Measurements from ENCODE around the gene PGRMC2. TPM values are rescaled to one million over a fixed set of nuclear protein-coding genes. Genes with fewer than 3 reads are reported as not detected.
"Not testable (repeated sequence)": the region's sequence is repeated elsewhere in the genome, so short reads cannot be mapped to it uniquely, and the experiment has no call there.

The PGRMC2 gene
- total RNA-seq, 2 experiments from 2014 or later, result 43.8 to 47.0 TPM

GRCh38 chr4:128287871-128288688 lies 467 bp upstream of the PGRMC2 start:
- H3K36me3 Mint-ChIP-seq, result peaks cover 29% of the 10 kb centered on the region
- H3K4me3 Mint-ChIP-seq, result peak overlapping the region; percentile 83
- H3K4me1 Mint-ChIP-seq, result peaks cover 26% of the 10 kb centered on the region
- no peaks in the 10 kb centered on the region for H3K27me3 Mint-ChIP-seq
- H3K27ac Mint-ChIP-seq, result peak overlapping the region; percentile 89
- peaks cover 2% of the 10 kb centered on the region for H3K9me3 Mint-ChIP-seq
- peak; percentile 98 for DNase-seq

- Mint-ChIP-seq H3K27ac (peak overlapping the region; percentile 89), H3K36me3 (peaks cover 34% of the 10 kb centered on the region), H3K4me1 (peaks cover 34% of the 10 kb centered on the region), H3K9me3 (peaks cover 2% of the 10 kb centered on the region), H3K4me3 (peak overlapping the region; percentile 83), H3K27me3 (no peaks in the 10 kb centered on the region)
- DNase-seq, result peak; percentile 4
These were observed 1.0 kb downstream of the PGRMC2 start for GRCh38 chr4:128286474-128287058.

GRCh38 chr4:128285085-128285997 lies 2.3 kb downstream of the PGRMC2 start:
- peaks cover 37% of the 10 kb centered on the region for H3K4me1 Mint-ChIP-seq
- H3K27ac Mint-ChIP-seq, result no peak overlapping the region
- H3K4me3 Mint-ChIP-seq, result peak overlapping the region; percentile 83
- no peak for DNase-seq
- H3K36me3 Mint-ChIP-seq, result peaks cover 41% of the 10 kb centered on the region
- H3K27me3 Mint-ChIP-seq, result no peaks in the 10 kb centered on the region
- H3K9me3 Mint-ChIP-seq, result peaks cover 2% of the 10 kb centered on the region

GRCh38 chr4:128284317-128284716 lies 3.3 kb downstream of the PGRMC2 start:
- no peak for DNase-seq
- H3K36me3 Mint-ChIP-seq, result peaks cover 48% of the 10 kb centered on the region
- no peaks in the 10 kb centered on the region for H3K9me3 Mint-ChIP-seq
- no peaks in the 10 kb centered on the region for H3K27me3 Mint-ChIP-seq
- no peak overlapping the region for H3K4me3 Mint-ChIP-seq
- no peak overlapping the region for H3K27ac Mint-ChIP-seq
- peaks cover 38% of the 10 kb centered on the region for H3K4me1 Mint-ChIP-seq

- H3K4me1 Mint-ChIP-seq, result peaks cover 40% of the 10 kb centered on the region
- H3K27ac Mint-ChIP-seq, result no peak overlapping the region
- H3K27me3 Mint-ChIP-seq, result no peaks in the 10 kb centered on the region
- no peaks in the 10 kb centered on the region for H3K9me3 Mint-ChIP-seq
- DNase-seq, result no peak
- peaks cover 47% of the 10 kb centered on the region for H3K36me3 Mint-ChIP-seq
- H3K4me3 Mint-ChIP-seq, result no peak overlapping the region
These were observed 4.5 kb downstream of the PGRMC2 start for GRCh38 chr4:128283071-128283470.

GRCh38 chr4:128282516-128282915 lies 5.1 kb downstream of the PGRMC2 start:
- no peaks in the 10 kb centered on the region for H3K9me3 Mint-ChIP-seq
- no peak overlapping the region for H3K4me3 Mint-ChIP-seq
- H3K27ac Mint-ChIP-seq, result no peak overlapping the region
- DNase-seq, result no peak
- peaks cover 40% of the 10 kb centered on the region for H3K4me1 Mint-ChIP-seq
- peaks cover 47% of the 10 kb centered on the region for H3K36me3 Mint-ChIP-seq
- H3K27me3 Mint-ChIP-seq, result no peaks in the 10 kb centered on the region

GRCh38 chr4:128281354-128281753 lies 6.3 kb downstream of the PGRMC2 start:
- H3K27ac Mint-ChIP-seq, result no peak overlapping the region
- no peak for DNase-seq
- peaks cover 47% of the 10 kb centered on the region for H3K36me3 Mint-ChIP-seq
- peaks cover 39% of the 10 kb centered on the region for H3K4me1 Mint-ChIP-seq
- no peaks in the 10 kb centered on the region for H3K27me3 Mint-ChIP-seq
- H3K9me3 Mint-ChIP-seq, result no peaks in the 10 kb centered on the region
- H3K4me3 Mint-ChIP-seq, result no peak overlapping the region

- H3K27me3 Mint-ChIP-seq, result no peaks in the 10 kb centered on the region
- DNase-seq, result no peak
- H3K9me3 Mint-ChIP-seq, result no peaks in the 10 kb centered on the region
- H3K4me1 Mint-ChIP-seq, result peaks cover 33% of the 10 kb centered on the region
- no peak overlapping the region for H3K4me3 Mint-ChIP-seq
- H3K36me3 Mint-ChIP-seq, result peaks cover 36% of the 10 kb centered on the region
- H3K27ac Mint-ChIP-seq, result no peak overlapping the region
These were observed 7.9 kb downstream of the PGRMC2 start for GRCh38 chr4:128279624-128280225.

GRCh38 chr4:128277856-128278255 lies 9.8 kb downstream of the PGRMC2 start:
- Mint-ChIP-seq H3K27ac (no peak overlapping the region), H3K36me3 (peaks cover 31% of the 10 kb centered on the region), H3K4me1 (peaks cover 41% of the 10 kb centered on the region), H3K9me3 (no peaks in the 10 kb centered on the region), H3K4me3 (no peak overlapping the region), H3K27me3 (no peaks in the 10 kb centered on the region)
- DNase-seq, result no peak

- H3K4me1 Mint-ChIP-seq, result peaks cover 27% of the 10 kb centered on the region
- DNase-seq, result no peak
- H3K27ac Mint-ChIP-seq, result no peak overlapping the region
- H3K36me3 Mint-ChIP-seq, result peaks cover 17% of the 10 kb centered on the region
- no peak overlapping the region for H3K4me3 Mint-ChIP-seq
- no peaks in the 10 kb centered on the region for H3K9me3 Mint-ChIP-seq
- H3K27me3 Mint-ChIP-seq, result no peaks in the 10 kb centered on the region
These were observed 12.3 kb downstream of the PGRMC2 start for GRCh38 chr4:128275346-128275745.

- Mint-ChIP-seq H3K36me3 (peaks cover 9% of the 10 kb centered on the region), H3K27me3 (no peaks in the 10 kb centered on the region), H3K4me1 (peaks cover 17% of the 10 kb centered on the region), H3K27ac (no peak overlapping the region), H3K9me3 (no peaks in the 10 kb centered on the region), H3K4me3 (no peak overlapping the region)
- DNase-seq, result no peak
These were observed 16.1 kb downstream of the PGRMC2 start for GRCh38 chr4:128271551-128271950.

- Mint-ChIP-seq H3K27ac (no peak overlapping the region), H3K9me3 (peaks cover 11% of the 10 kb centered on the region)
These were observed 18.6 kb downstream of the PGRMC2 start for GRCh38 chr4:128268970-128269369.

GRCh38 chr4:128267745-128268144 lies 19.9 kb downstream of the PGRMC2 start:
- H3K27ac Mint-ChIP-seq, result no peak overlapping the region
- no peaks in the 10 kb centered on the region for H3K27me3 Mint-ChIP-seq
- peaks cover 2% of the 10 kb centered on the region for H3K4me1 Mint-ChIP-seq
- no peak for DNase-seq
- H3K4me3 Mint-ChIP-seq, result no peak overlapping the region
- H3K36me3 Mint-ChIP-seq, result no peaks in the 10 kb centered on the region
- H3K9me3 Mint-ChIP-seq, result peaks cover 11% of the 10 kb centered on the region

More at GRCh38 chr4:128268970-128269369, 18.6 kb downstream of the PGRMC2 start:
- no peak overlapping the region for H3K4me3 Mint-ChIP-seq
- no peak for DNase-seq
- H3K36me3 Mint-ChIP-seq, result peaks cover 4% of the 10 kb centered on the region
- peaks cover 8% of the 10 kb centered on the region for H3K4me1 Mint-ChIP-seq
- no peaks in the 10 kb centered on the region for H3K27me3 Mint-ChIP-seq

GRCh38 chr4:128267171-128267570 lies 20.4 kb downstream of the PGRMC2 start:
- H3K9me3 Mint-ChIP-seq, result peaks cover 11% of the 10 kb centered on the region
- H3K27ac Mint-ChIP-seq, H3K4me1 Mint-ChIP-seq, H3K4me3 Mint-ChIP-seq, H3K27me3 Mint-ChIP-seq, H3K36me3 Mint-ChIP-seq, DNase-seq: not testable (repeated sequence)

GRCh38 chr4:128265550-128265949 lies 22.1 kb downstream of the PGRMC2 start:
- not testable (repeated sequence) for H3K27ac Mint-ChIP-seq, H3K4me1 Mint-ChIP-seq, H3K27me3 Mint-ChIP-seq, DNase-seq, H3K36me3 Mint-ChIP-seq, H3K4me3 Mint-ChIP-seq
- H3K9me3 Mint-ChIP-seq, result peaks cover 11% of the 10 kb centered on the region
